ENCODE data around the gene KCNN3.

Gene KCNN3

DNA sequence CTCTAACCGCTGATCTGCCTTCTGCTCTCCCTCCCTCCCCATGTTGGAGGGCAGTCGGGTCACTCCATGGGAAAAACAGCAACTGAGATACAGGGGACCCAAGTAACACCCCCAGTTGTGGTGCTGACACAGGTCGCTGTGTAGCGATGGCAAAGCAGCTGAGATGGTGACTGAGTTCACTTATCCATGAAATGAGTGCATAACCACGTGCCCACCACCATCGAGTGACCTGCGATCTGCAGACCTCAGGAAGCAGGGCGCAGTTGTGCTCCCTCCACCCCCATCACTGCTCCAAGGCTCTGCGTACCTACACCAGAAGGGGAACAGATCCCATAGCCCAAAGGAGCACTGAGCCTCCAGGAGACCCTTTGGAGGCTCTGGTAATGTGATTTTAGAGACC lies 31.1 kb downstream of the KCNN3 start:
- DNase-seq, result no peak

DNA sequence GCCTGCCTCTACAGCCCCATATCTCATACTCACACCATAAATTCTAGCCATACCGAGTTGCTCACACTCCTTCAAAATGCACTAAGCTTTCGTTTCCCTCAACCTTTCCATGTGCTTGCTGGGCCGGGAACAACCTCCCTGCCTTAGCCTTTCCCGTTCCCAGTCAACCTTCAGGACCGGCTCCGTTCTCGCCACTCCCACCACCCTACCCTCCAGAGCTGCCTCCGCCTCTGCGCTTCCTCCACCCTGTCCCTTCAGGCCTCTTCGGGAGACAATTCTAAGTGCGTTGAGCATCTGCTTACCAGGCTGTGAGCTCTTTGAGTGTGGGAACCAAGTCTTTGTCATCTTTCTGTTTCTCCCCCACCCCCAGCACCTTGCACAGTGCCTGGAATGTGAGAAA lies 31.6 kb downstream of the KCNN3 start:
- no peak for DNase-seq

DNA sequence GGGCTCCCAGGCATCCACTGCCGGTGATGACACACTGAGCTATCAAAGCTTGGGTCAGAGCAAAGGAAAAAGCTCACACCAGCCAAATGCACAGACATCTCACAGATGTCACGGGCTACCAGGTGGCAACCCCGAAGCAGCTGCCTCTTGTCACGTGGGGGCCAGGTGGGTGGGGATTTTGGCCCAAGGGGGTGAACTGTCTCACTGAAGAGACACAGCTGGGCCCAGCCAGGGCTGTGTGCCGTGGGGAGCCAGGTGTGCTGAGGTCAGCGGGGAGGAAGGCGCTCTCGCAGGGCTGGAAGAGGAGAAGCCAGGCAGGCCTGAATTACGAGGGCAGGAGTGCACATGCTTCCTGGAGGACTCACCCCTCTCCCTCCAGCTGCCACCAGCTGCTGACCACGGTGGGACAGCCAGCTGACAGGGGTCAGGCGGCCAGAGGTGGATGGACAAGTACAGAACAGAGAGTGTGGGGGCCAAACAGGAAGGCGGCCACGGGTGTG lies 32.4 kb downstream of the KCNN3 start:
- DNase-seq, result peak; percentile 57 to 87

DNA sequence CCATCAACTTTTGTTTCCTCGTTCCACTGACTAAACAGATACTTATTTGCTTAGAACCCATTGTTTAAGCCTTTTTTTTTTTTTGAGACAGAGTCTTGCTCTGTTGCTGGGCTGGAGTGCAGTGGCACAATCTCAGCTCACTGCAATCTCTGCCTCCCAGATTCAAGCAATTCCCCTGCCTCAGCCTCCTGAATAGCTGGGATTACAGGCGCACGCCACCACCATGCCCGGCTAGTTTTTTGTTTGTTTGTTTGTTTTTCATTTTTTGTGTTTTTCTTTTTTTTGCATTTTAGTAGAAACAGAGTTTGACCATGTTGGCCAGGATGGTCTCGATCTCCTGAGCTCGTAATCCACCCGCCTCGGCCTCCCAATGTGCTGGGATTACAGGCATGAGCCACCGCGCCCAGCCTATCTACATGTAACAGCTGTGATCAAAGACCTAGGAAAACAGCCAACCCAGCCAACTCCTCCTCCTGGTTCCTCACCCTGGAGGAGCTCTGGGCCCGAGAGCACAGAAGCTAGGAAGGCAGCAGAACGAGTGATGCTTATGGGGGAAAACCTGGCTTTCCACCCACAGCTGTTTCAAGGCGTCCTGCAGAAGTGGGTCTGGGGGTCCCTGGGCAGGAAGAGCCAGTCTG lies 32.9 kb downstream of the KCNN3 start:
- no peak for DNase-seq

DNA sequence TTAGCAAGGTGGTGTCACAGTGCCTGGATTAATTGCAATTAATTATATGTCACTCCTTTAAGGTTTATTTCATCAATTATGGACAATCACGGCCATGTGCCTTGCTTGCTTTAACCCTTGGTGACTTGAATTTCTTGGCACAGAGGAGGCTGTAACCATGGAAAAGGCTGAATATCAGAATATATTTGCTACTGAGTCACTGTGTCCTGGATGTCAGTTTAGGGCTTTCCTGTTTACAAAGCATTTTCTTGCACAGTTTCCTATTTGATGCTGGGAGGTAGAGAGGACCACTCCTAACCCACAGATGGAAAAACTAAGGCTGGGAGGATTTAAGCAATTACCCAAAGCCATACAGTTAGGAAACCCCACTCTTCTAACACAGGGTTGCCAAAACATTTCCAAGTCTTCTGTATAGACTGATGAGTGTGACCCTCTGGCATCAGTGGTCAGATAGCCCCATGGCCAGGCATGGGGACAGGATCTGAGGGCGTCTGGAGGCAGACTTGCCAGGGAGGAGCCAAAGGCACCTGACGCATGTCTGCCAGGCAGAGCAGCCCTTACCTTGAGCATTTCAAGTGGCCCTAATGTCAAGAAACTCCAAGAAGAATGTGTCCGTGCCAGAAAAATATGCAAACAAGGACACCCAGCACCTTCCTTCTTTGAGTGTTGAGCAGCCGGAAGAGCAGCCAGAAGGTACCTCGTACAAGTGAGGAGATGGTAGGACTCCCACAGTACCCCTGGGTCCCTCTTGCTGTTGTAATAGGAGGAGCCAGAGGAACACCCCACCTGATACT lies 34.4 kb downstream of the KCNN3 start:
- DNase-seq, result no peak

DNA sequence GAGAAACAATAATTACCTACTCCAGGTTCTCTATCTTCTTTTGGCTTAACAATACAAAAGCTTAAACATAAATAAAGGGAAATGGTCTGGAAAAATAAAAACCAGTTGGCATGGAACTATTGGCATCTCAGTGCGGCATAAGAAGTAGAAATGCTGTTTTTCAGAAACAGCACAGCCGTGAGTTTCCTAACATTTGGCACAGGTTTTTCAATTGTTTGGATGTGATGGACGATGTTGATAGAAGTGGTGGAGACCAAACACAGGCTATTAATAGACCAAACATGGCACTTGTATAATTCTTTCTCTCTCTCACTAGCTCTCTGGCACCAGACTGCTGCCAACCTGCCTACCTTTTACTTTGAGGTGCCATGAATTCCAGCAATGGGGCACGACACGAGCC lies 36.2 kb downstream of the KCNN3 start:
- no peak for DNase-seq

- no peak for DNase-seq
These were observed 36.9 kb downstream of the KCNN3 start for GRCh38 chr1:154833209-154833608.

DNA sequence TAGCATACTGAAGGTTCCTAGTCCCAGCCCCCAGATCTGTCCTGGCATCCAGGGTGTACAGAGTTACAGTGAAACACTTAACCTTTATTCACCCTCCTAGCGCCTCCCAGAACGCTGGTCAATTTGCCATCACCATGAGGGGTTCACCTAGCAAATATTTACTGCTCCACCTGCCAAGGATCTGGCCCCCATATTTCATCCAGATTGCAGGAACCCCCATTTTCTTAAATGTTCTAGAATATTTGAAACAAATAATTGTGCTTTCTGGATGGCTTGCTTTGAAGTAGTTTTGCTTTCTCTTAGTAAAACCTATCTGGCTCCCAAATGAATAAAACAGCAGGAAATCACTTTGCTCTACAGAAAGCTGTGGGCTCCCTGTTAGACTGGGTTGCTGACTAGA lies 37.7 kb downstream of the KCNN3 start:
- no peak for DNase-seq

- no peak for DNase-seq
These were observed 38.6 kb downstream of the KCNN3 start for GRCh38 chr1:154831462-154831861.

GRCh38 chr1:154829062-154829461 lies 41.0 kb downstream of the KCNN3 start:
- DNase-seq, result no peak

- no peak for DNase-seq
These were observed 45.7 kb downstream of the KCNN3 start for GRCh38 chr1:154824179-154825000.

DNA sequence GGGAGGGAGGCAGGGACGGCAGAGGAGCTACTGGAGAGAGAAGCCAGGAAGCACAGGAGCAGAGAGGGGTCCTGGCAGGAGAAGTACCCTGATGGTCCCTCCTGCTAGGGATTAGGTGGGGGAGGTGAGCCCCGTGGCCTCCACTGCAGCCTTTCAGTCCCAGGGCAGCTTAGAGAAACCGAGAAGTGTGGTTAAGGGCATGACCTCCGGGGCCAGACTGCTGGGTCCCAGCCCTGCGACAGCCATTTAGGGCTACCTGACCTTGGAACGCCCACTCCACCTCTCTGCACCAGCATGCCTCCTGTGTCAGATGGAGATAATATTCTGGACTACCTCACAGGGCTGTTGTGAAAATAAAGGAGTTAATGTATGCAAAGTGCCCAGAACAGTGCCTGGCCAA lies 47.4 kb downstream of the KCNN3 start:
- DNase-seq, result no peak

- DNase-seq, result no peak
These were observed 47.8 kb downstream of the KCNN3 start for GRCh38 chr1:154822233-154822632.

- no peak for DNase-seq
These were observed 49.0 kb downstream of the KCNN3 start for GRCh38 chr1:154821083-154821482.

GRCh38 chr1:154820646-154821045 lies 49.4 kb downstream of the KCNN3 start:
- DNase-seq, result no peak

- DNase-seq, result no peak
These were observed 50.2 kb downstream of the KCNN3 start for GRCh38 chr1:154819628-154820590.

DNA sequence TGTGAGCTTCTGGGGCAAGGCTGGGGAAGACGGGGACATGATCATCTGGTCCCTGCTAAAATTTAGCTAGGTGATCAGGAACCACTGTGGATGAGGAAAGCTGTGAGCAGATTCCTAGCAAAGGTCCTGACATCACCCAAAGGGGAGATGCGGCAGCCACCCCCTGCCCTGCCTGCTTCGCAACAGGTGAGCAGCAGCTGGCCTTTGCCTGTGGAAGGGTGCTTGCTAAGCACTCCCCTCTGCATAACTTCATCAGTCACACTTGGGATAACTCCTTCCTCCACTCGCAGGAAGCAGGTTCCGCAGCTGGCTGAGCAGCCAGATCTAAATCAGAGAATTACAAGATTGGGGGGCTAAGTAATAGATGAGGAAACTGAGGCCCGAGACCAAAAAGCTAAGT lies 51.2 kb downstream of the KCNN3 start:
- no peak for DNase-seq

GRCh38 chr1:154816937-154817336 lies 53.1 kb downstream of the KCNN3 start:
- DNase-seq, result no peak

DNA sequence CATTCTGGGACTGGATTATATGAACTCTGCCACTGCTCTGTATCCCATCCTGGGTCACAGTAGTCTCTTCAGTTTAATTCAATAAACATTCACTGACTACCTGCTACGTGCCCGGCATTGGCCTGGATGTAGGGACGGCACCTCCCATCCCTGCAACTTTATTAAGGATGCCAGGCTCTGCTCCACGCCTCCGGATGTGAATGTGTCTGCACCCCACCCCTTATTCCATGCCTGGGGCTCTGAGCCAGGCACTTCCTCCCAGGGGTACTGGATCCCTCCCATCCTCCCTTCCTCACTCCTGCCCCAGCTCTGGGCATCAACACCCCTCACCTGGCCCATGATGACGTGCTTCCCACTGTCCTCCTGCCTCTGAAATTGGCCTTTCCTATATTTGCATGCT lies 53.7 kb downstream of the KCNN3 start:
- DNase-seq, result no peak

GRCh38 chr1:154813846-154814505 lies 56.1 kb downstream of the KCNN3 start:
- DNase-seq, result no peak

- DNase-seq, result peak; percentile 68 to 75
These were observed 56.7 kb downstream of the KCNN3 start for GRCh38 chr1:154813300-154813816.

- DNase-seq, result no peak
These were observed 57.2 kb downstream of the KCNN3 start for GRCh38 chr1:154812877-154813276.
